ENCODE measurements around the gene GAPVD1.
"Not testable (repeated sequence)": the region's sequence is repeated elsewhere in the genome, so short reads cannot be mapped to it uniquely, and the experiment has no call there.

- not testable (repeated sequence) for TF ChIP-seq CTCF, POLR2A (IDR thresholded peaks at IDR 0.05)
These were observed 25.4 kb downstream of the GAPVD1 start for GRCh38 chr9:125286935-125287433.
